HUES64 (cell line): ENCODE results near the gene MIXL1.
A peak's percentile ranks its signal among the peaks of the same experiment; 100 is the strongest.

Source experiments
- H3K27ac ChIP-seq: 2 replicates; pipeline ENCODE4 v1.7.0; 2013; ENCODE audit warnings: low read depth, low read length, inconsistent platforms
- H3K27me3 ChIP-seq: 2 replicates; pipeline ENCODE4 v1.6.1; 2013; ENCODE audit warnings: mild to moderate bottlenecking, low read length; ENCODE audit not compliant: insufficient read depth
- H3K36me3 ChIP-seq: 2 replicates; pipeline ENCODE4 v1.6.1; 2013; ENCODE audit warnings: mild to moderate bottlenecking, low read length; ENCODE audit not compliant: insufficient read depth
- H3K4me1 ChIP-seq: 2 replicates; pipeline ENCODE4 v1.6.1; 2013; ENCODE audit warnings: mild to moderate bottlenecking, low read length, moderate library complexity; ENCODE audit not compliant: insufficient read depth
- H3K4me3 ChIP-seq: 2 replicates; pipeline ENCODE4 v1.5.1; 2013; ENCODE audit warnings: mild to moderate bottlenecking, low read length, moderate library complexity
- H3K9ac ChIP-seq: 2 replicates; pipeline ENCODE4 v1.6.1; 2013; ENCODE audit warnings: mild to moderate bottlenecking, low read depth, low read length
- H3K9me3 ChIP-seq: 2 replicates; pipeline ENCODE4 v1.6.1; 2013; ENCODE audit warnings: low read depth, low read length; ENCODE audit not compliant: insufficient read depth
- WGBS: fragments of 150-250, 120-280 bp; methylation state at CpG from one replicate; pipeline ENCODE4 v1.1.7; 2013; ENCODE audit warnings: missing lambda C conversion rate; 5-methylcytosine and 5-hydroxymethylcytosine counted together

MIXL1 gene

GRCh38 chr1:226216056-226216455 lies 7.4 kb upstream of the MIXL1 start:
- H3K9me3 ChIP-seq, result no peaks in the 10 kb centered on the region
- H3K27me3 ChIP-seq, result no peaks in the 10 kb centered on the region
- WGBS, result 58% methylated on average over 5 of the region's 5 CpGs
- peaks cover 35% of the 10 kb centered on the region for H3K4me1 ChIP-seq
- H3K9ac ChIP-seq, result no peak overlapping the region
- H3K36me3 ChIP-seq, result no peaks in the 10 kb centered on the region
- H3K27ac ChIP-seq, result no peak overlapping the region
- no peak overlapping the region for H3K4me3 ChIP-seq

GRCh38 chr1:226217273-226217672 lies 6.2 kb upstream of the MIXL1 start:
- no peak overlapping the region for H3K9ac ChIP-seq
- no peaks in the 10 kb centered on the region for H3K36me3 ChIP-seq
- 81% methylated on average over 9 of the region's 10 CpGs for WGBS
- no peaks in the 10 kb centered on the region for H3K9me3 ChIP-seq
- no peak overlapping the region for H3K4me3 ChIP-seq
- no peak overlapping the region for H3K27ac ChIP-seq
- H3K4me1 ChIP-seq, result peaks cover 33% of the 10 kb centered on the region
- peaks cover 3% of the 10 kb centered on the region; the same call in 1 of the 2 replicates for H3K27me3 ChIP-seq

- Histone ChIP-seq H3K9me3 (no peaks in the 10 kb centered on the region), H3K9ac (no peak overlapping the region), H3K4me3 (no peak overlapping the region), H3K27ac (no peak overlapping the region), H3K27me3 (peaks cover 35% of the 10 kb centered on the region), H3K4me1 (peaks cover 23% of the 10 kb centered on the region), H3K36me3 (no peaks in the 10 kb centered on the region)
- 22% methylated on average over 11 of the region's 11 CpGs for WGBS
These were observed 2.8 kb upstream of the MIXL1 start for GRCh38 chr1:226220473-226221189.

- WGBS, result 80% methylated on average over 10 of the region's 10 CpGs
- H3K4me1 ChIP-seq, result peaks cover 15% of the 10 kb centered on the region
- H3K36me3 ChIP-seq, result no peaks in the 10 kb centered on the region
- H3K27ac ChIP-seq, result no peak overlapping the region
- no peak overlapping the region for H3K9ac ChIP-seq
- no peak overlapping the region; the same call in 1 of the 2 replicates for H3K4me3 ChIP-seq
- H3K9me3 ChIP-seq, result no peaks in the 10 kb centered on the region
- peaks cover 35% of the 10 kb centered on the region for H3K27me3 ChIP-seq
These were observed 778 bp upstream of the MIXL1 start for GRCh38 chr1:226222686-226223085.

DNA sequence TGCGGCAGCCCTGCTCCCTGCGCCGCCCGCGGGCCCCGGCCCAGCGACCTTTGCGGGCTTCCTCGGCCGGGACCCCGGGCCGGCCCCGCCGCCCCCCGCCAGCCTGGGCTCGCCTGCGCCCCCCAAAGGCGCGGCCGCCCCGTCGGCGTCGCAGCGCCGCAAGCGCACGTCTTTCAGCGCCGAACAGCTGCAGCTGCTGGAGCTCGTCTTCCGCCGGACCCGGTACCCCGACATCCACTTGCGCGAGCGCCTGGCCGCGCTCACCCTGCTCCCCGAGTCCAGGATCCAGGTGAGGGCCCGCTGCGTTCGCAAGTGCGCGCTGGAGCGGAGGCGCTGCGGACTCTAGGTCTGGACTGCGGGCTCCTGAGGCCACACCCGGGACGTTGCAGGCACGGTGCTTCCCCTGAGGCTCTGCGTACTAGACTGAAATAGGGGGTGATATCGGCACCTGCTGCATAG lies 351 bp downstream of the MIXL1 start:
- H3K4me1 ChIP-seq, result peaks cover 15% of the 10 kb centered on the region
- H3K27ac ChIP-seq, result no peak overlapping the region; the same call in 1 of the 2 replicates
- H3K9ac ChIP-seq, result peak overlapping the region; percentile 70
- H3K4me3 ChIP-seq, result peak overlapping the region; percentile 72
- H3K9me3 ChIP-seq, result no peaks in the 10 kb centered on the region
- H3K36me3 ChIP-seq, result no peaks in the 10 kb centered on the region
- peaks cover 35% of the 10 kb centered on the region for H3K27me3 ChIP-seq
- WGBS, result 1% methylated on average over 55 of the region's 55 CpGs

DNA sequence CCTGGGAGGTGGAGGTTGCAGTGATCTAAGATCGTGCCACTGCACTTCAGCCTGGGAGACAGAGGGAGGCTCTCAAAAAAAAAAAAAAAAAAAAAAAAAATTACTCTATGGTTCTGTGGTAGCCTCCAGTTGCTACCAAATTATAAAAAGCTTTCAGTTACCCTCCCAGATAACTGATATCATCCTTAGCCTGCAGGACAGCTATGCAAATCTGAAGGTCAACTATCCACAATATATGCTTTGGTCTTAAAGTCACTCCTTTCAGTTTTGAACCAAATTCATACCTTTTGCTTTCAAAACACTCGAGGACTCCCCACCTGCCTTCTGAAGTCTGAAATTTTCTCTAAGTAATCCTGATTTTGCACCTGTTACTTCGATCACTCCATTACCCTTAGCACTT lies 3.1 kb downstream of the MIXL1 start:
- no peaks in the 10 kb centered on the region for H3K4me1 ChIP-seq
- 90% methylated on average over 3 of the region's 3 CpGs for WGBS
- no peaks in the 10 kb centered on the region for H3K9me3 ChIP-seq
- H3K27ac ChIP-seq, result no peak overlapping the region
- H3K36me3 ChIP-seq, result peaks cover 18% of the 10 kb centered on the region
- no peak overlapping the region for H3K4me3 ChIP-seq
- no peak overlapping the region for H3K9ac ChIP-seq
- peaks cover 35% of the 10 kb centered on the region for H3K27me3 ChIP-seq

- peaks cover 77% of the 10 kb centered on the region for H3K36me3 ChIP-seq
These were observed 9.8 kb downstream of the MIXL1 start for GRCh38 chr1:226233293-226233692.

GRCh38 chr1:226233806-226234205 lies 10.3 kb downstream of the MIXL1 start:
- no peak overlapping the region for H3K27ac ChIP-seq
- H3K36me3 ChIP-seq, result peaks cover 82% of the 10 kb centered on the region
- no peak overlapping the region for H3K4me3 ChIP-seq
- 93% methylated on average over 3 of the region's 3 CpGs for WGBS
- H3K4me1 ChIP-seq, result no peaks in the 10 kb centered on the region
- H3K9me3 ChIP-seq, result no peaks in the 10 kb centered on the region
- H3K27me3 ChIP-seq, result no peaks in the 10 kb centered on the region
- no peak overlapping the region for H3K9ac ChIP-seq

More at GRCh38 chr1:226233293-226233692, 9.8 kb downstream of the MIXL1 start:
- Histone ChIP-seq H3K9ac (no peak overlapping the region), H3K4me1 (no peaks in the 10 kb centered on the region), H3K4me3 (no peak overlapping the region), H3K9me3 (no peaks in the 10 kb centered on the region), H3K27me3 (no peaks in the 10 kb centered on the region), H3K27ac (no peak overlapping the region)
- WGBS, result 95% methylated on average over 3 of the region's 6 CpGs

DNA sequence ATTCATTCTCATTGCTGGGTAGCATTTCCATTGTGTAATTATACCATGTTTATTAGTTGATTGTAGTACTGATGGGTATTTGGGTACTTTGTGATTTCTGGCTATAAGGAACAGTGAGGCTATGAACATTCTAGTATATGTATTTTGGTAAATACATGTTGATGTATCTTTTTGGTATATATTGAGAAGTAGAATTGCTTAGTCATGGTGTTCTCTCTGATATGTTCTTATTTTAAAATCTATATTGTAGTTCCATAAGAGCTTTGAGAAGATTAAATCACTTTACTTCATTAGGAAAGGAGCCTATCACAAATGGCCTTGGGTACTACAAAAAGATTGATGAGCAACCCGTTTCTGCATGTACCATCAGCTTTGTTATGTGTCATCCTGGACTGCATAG lies 13.4 kb downstream of the MIXL1 start:
- Histone ChIP-seq H3K27ac (no peak overlapping the region), H3K36me3 (peaks cover 72% of the 10 kb centered on the region), H3K9ac (no peak overlapping the region), H3K4me3 (no peak overlapping the region), H3K27me3 (no peaks in the 10 kb centered on the region), H3K9me3 (no peaks in the 10 kb centered on the region), H3K4me1 (no peaks in the 10 kb centered on the region)
- 93% methylated on average over 1 of the region's 1 CpG for WGBS

- no peaks in the 10 kb centered on the region for H3K27me3 ChIP-seq
- no peaks in the 10 kb centered on the region for H3K4me1 ChIP-seq
- no peak overlapping the region for H3K27ac ChIP-seq
- WGBS, result 100% methylated on average over 1 of the region's 3 CpGs
- H3K4me3 ChIP-seq, result no peak overlapping the region
- H3K36me3 ChIP-seq, result peaks cover 54% of the 10 kb centered on the region
- no peaks in the 10 kb centered on the region for H3K9me3 ChIP-seq
- no peak overlapping the region for H3K9ac ChIP-seq
These were observed 16.0 kb downstream of the MIXL1 start for GRCh38 chr1:226239421-226239820.

DNA sequence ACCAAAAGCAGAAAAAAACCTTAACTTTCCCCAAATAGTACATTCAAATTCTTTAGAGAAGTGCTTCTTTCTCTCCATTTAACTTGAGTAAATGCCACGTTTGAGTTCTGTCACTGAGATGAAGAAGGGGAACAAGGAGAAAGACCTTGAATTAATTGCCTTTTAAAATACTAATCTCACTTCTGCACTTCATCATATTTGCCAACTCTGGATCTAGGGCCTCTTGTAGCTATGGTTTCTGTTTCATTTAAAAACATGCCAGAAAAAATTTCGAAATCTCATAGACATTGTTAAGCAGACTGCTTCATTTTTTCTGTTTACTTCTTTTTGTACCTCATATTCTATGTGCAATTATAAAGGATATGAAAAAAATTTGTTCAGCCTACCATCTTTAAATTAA lies 24.6 kb downstream of the MIXL1 start:
- H3K9me3 ChIP-seq, result no peaks in the 10 kb centered on the region
- 92% methylated on average over 2 of the region's 2 CpGs for WGBS
- H3K27me3 ChIP-seq, result no peaks in the 10 kb centered on the region
- no peak overlapping the region for H3K4me3 ChIP-seq
- H3K27ac ChIP-seq, result no peak overlapping the region
- H3K4me1 ChIP-seq, result no peaks in the 10 kb centered on the region
- H3K36me3 ChIP-seq, result peaks cover 51% of the 10 kb centered on the region
- H3K9ac ChIP-seq, result no peak overlapping the region
